Measurements from ENCODE around the gene PDGFRB.

- TF ChIP-seq BDP1 (IDR thresholded peaks at IDR 0.05; ENCODE audit: insufficient read depth, insufficient read length): no peak
- no peak for TF ChIP-seq CTCF (IDR thresholded peaks at IDR 0.05 in 2 of 3, conservative IDR thresholded peaks at IDR 0.05 in 1 of 3; ENCODE audit: insufficient read depth in 2 of 3, low read depth in 1 of 3, low read length in 3 of 3)
- no peak for TF ChIP-seq YY1 (IDR thresholded peaks at IDR 0.05; ENCODE audit: borderline replicate concordance in 1 of 3, control insufficient read depth in 1 of 3, extremely low read depth in 1 of 3, insufficient read depth in 3 of 3, insufficient read length in 1 of 3, insufficient replicate concordance in 2 of 3, low read depth in 1 of 3, low read length in 2 of 3)
- TF ChIP-seq EZH2 (IDR thresholded peaks at IDR 0.05; ENCODE audit: borderline replicate concordance, low read depth, low read length): no peak
- TF ChIP-seq POLR2A (conservative IDR thresholded peaks at IDR 0.05): no peak
- no peak for TF ChIP-seq BRD9 (IDR thresholded peaks at IDR 0.05; ENCODE audit: low read depth, partially characterized antibody)
Observed at GRCh38 chr5:150180241-150181026, 24.8 kb upstream of the PDGFRB start.
